ENCODE measurements around the gene DCPS. TPM values are rescaled to one million over a fixed set of nuclear protein-coding genes. Genes with fewer than 3 reads are reported as not detected.
A peak's percentile ranks its signal among the peaks of the same experiment; 100 is the strongest.

The DCPS gene
- total RNA-seq, 1 experiment from 2014 or later: 34.8 TPM

GRCh38 chr11:126310200-126310991, 6.5 kb downstream of the DCPS start:
- intact Hi-C loops (cut with micrococcal nuclease; ENCODE audit: unreplicated experiment) (loop anchor here (1.0 to 10.0 kb wide), 2 partner anchors 114 to 170 kb away; no protein-coding TSS in a partner anchor), in situ Hi-C loops (cut with HindIII; ENCODE audit: low pct_unique_long_range_greater_than_20kb, low sequenced_read_pairs) (no loop called here)
- Histone ChIP-seq H3K36me3 (ENCODE audit: control insufficient read depth, insufficient read depth, low read length) (no peaks in the 10 kb centered on the region), H3K9me3 (ENCODE audit: control insufficient read depth, insufficient read depth, low read depth, low read length) (no peaks in the 10 kb centered on the region), H3K4me1 (ENCODE audit: control insufficient read depth, insufficient read depth, low read length) (no peaks in the 10 kb centered on the region), H3K27ac (ENCODE audit: low read length) (no peak overlapping the region), H3K4me3 (ENCODE audit: low read depth in 2 of 2, low read length in 2 of 2) (no peak overlapping the region), H3K27me3 (ENCODE audit: control insufficient read depth, insufficient read depth, low read length) (no peaks in the 10 kb centered on the region)
- ATAC-seq (peak; percentile 97), DNase-seq (ENCODE audit: low read depth, low spot score) (no peak)
- BruUV-seq (replicated peaks): no TSS peak
- POLR2A ChIA-PET: no interaction called here
- CTCF ChIA-PET: interaction anchor here (0.5 to 1.7 kb wide), 6 partner anchors 9 to 175 kb away, joined by 3 to 27 read pairs (median 4); no protein-coding TSS in a partner anchor
- TF ChIP-seq, protein P1, sequence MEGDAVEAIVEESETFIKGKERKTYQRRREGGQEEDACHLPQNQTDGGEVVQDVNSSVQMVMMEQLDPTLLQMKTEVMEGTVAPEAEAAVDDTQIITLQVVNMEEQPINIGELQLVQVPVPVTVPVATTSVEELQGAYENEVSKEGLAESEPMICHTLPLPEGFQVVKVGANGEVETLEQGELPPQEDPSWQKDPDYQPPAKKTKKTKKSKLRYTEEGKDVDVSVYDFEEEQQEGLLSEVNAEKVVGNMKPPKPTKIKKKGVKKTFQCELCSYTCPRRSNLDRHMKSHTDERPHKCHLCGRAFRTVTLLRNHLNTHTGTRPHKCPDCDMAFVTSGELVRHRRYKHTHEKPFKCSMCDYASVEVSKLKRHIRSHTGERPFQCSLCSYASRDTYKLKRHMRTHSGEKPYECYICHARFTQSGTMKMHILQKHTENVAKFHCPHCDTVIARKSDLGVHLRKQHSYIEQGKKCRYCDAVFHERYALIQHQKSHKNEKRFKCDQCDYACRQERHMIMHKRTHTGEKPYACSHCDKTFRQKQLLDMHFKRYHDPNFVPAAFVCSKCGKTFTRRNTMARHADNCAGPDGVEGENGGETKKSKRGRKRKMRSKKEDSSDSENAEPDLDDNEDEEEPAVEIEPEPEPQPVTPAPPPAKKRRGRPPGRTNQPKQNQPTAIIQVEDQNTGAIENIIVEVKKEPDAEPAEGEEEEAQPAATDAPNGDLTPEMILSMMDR (IDR thresholded peaks at IDR 0.05): peak; percentile 94
- no peak for TF ChIP-seq TCF7L2 (IDR thresholded peaks at IDR 0.05; ENCODE audit: low read depth, low read length)

DNA sequence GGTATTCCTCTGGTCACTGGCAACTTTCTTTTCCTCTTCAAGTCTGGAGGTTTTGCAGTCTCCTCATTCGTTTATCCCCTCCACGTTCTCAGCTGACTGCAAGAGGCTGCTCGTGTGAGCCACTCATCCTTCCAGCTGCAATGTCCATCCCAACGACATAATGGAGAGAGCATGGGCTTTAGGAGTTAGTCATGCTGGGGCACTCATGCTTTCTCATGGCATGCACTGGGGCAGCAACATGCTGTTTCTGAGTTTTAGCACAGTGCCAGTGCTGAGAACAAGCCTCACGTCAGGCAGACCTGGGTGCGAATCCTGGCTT, 7.1 kb downstream of the DCPS start:
- in situ Hi-C loops (cut with HindIII; ENCODE audit: low pct_unique_long_range_greater_than_20kb, low sequenced_read_pairs): no loop called here
- H3K36me3 ChIP-seq (ENCODE audit: control insufficient read depth, insufficient read depth, low read length): no peaks in the 10 kb centered on the region
- no peaks in the 10 kb centered on the region for H3K27me3 ChIP-seq (ENCODE audit: control insufficient read depth, insufficient read depth, low read length)
- H3K4me1 ChIP-seq (ENCODE audit: control insufficient read depth, insufficient read depth, low read length): no peaks in the 10 kb centered on the region
- no peak for DNase-seq (ENCODE audit: low read depth, low spot score)
- intact Hi-C loops (cut with micrococcal nuclease; ENCODE audit: unreplicated experiment): loop anchor here (1.0 to 10.0 kb wide), 2 partner anchors 114 to 169 kb away; no protein-coding TSS in a partner anchor
- ChIA-PET POLR2A (no interaction called here), CTCF (interaction anchor here (0.5 to 1.7 kb wide), 5 partner anchors 8 to 174 kb away, joined by 3 to 27 read pairs (median 4); no protein-coding TSS in a partner anchor)
- TF ChIP-seq, protein P1 (IDR thresholded peaks at IDR 0.05): no peak
- TF ChIP-seq POLR2AphosphoS5 (IDR thresholded peaks at IDR 0.05; ENCODE audit: low read depth, low read length) (no peak), SIN3A (IDR thresholded peaks at IDR 0.05; ENCODE audit: borderline replicate concordance, insufficient read depth, low read depth, low read length) (no peak), TCF7L2 (IDR thresholded peaks at IDR 0.05; ENCODE audit: low read depth, low read length) (no peak)
- TF ChIP-seq, protein P2, sequence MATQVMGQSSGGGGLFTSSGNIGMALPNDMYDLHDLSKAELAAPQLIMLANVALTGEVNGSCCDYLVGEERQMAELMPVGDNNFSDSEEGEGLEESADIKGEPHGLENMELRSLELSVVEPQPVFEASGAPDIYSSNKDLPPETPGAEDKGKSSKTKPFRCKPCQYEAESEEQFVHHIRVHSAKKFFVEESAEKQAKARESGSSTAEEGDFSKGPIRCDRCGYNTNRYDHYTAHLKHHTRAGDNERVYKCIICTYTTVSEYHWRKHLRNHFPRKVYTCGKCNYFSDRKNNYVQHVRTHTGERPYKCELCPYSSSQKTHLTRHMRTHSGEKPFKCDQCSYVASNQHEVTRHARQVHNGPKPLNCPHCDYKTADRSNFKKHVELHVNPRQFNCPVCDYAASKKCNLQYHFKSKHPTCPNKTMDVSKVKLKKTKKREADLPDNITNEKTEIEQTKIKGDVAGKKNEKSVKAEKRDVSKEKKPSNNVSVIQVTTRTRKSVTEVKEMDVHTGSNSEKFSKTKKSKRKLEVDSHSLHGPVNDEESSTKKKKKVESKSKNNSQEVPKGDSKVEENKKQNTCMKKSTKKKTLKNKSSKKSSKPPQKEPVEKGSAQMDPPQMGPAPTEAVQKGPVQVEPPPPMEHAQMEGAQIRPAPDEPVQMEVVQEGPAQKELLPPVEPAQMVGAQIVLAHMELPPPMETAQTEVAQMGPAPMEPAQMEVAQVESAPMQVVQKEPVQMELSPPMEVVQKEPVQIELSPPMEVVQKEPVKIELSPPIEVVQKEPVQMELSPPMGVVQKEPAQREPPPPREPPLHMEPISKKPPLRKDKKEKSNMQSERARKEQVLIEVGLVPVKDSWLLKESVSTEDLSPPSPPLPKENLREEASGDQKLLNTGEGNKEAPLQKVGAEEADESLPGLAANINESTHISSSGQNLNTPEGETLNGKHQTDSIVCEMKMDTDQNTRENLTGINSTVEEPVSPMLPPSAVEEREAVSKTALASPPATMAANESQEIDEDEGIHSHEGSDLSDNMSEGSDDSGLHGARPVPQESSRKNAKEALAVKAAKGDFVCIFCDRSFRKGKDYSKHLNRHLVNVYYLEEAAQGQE (IDR thresholded peaks at IDR 0.05; ENCODE audit: insufficient read depth in 1 of 2, low read depth in 2 of 2, low read length in 1 of 2): no peak
- ATAC-seq: no peak
- BruUV-seq (replicated peaks): no TSS peak
- H3K27ac ChIP-seq (ENCODE audit: low read length): no peak overlapping the region
- H3K4me3 ChIP-seq (ENCODE audit: low read depth in 2 of 2, low read length in 2 of 2): no peak overlapping the region
- no peaks in the 10 kb centered on the region for H3K9me3 ChIP-seq (ENCODE audit: control insufficient read depth, insufficient read depth, low read depth, low read length)
